GM21360 (cell line): Measurements from ENCODE around the gene TPST2.

Source experiments
- ATAC-seq: cut with Tn5 transposase; IDR thresholded peaks from one replicate; pipeline ENCODE4 v1.9.1; 2021; ENCODE audit warnings: mild to moderate bottlenecking, moderate library complexity; ENCODE audit not compliant: unreplicated experiment

Gene TPST2

DNA sequence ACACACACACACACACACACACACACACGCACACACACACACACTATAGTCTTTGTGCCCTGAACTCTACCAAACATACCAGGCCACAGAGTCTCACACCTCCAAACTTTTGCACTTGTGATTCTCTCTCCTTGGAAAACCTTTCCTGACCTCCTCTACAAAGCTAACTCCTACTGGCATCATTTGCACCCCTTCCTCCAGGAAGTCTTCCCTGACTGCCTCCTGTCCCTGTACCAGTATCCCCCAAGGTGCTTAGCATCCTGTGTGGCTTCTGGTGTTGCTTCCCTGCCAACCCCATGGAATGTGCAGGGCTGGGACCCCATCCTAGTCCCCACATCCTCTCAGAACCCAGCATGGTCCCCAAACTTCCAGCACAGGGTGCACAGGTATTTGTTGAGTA is 8.9 kb downstream of the TPST2 start:
- ATAC-seq = no peak

DNA sequence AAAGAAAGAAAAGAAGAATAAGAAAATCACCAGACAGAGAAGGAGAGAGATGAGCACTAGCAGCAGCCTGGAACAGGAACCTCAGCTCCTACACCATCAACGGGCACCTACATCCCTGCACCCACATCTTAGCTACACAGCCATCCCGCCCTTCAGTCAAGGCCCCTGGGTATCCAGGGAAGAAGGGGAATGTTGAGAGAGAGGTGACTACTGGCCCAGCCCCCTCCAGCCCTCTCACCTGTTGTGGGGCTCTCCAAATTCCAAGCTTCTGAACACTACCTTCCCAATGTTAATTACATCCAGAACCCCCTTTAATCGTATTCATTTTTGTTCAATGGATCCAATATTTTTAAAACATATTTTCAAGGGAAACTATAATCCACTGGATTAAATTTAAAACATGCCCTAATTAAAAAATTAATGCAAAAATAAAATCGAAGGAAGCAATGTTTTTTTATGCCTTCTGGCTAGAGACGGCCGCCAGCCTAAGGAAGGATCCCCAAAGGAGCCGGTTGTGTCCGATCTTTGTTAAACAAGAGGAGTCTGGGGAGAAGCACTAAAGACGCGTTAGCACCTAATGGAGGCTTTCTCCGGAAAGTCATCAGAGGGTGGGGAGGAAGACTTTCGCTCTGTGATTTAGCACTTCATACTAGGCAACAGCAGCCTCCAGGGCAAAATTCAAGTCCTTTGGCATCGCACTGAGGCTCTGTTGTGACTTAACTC is 9.5 kb downstream of the TPST2 start:
- ATAC-seq = no peak

DNA sequence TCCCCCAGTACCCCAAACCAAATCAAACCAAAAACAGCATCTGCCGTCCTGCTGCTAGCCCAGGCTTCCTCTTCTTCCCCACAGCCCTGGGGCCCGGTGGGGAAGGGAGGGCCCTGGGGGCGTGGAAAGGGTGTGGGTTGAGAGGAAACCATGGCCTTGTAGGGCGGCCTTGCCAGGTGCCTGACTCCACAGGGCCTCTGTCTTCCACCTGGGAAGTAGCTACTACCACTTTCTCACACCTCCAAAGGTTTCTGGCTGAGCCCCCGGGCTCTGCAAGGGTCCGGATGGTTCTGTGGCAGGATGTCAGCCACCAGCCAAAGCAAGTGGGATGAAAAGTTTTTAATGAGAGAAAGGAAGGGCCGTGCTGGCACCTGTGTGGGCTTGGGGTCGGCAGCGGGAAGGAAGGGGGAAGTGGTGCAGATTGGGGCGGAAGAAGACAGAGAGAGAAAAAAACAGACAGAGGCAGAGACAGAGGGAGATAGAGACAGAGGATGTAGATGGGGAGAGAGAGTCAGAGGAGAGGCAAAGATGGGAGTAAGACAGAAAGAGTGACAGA is 10.5 kb downstream of the TPST2 start:
- ATAC-seq = no peak

DNA sequence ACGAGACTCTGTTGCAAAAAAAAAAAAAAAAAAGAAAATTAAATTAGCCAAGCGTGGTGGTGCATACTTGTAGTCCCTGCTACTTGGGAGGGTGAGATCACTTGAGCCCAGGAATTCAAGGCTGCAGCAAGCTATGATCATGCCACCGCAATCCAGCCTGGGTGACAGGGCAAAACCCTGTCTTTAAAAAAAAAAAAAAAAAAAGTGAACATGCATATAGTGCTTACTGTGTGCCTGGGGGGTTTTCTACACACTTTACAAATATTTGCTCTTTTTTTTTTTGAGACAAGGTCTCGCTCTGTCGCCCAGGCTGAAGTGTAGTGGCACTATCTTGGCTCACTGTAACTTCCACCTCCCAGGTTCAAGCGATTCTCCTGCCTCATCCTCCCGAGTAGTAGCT is 12.9 kb downstream of the TPST2 start:
- ATAC-seq = no peak

DNA sequence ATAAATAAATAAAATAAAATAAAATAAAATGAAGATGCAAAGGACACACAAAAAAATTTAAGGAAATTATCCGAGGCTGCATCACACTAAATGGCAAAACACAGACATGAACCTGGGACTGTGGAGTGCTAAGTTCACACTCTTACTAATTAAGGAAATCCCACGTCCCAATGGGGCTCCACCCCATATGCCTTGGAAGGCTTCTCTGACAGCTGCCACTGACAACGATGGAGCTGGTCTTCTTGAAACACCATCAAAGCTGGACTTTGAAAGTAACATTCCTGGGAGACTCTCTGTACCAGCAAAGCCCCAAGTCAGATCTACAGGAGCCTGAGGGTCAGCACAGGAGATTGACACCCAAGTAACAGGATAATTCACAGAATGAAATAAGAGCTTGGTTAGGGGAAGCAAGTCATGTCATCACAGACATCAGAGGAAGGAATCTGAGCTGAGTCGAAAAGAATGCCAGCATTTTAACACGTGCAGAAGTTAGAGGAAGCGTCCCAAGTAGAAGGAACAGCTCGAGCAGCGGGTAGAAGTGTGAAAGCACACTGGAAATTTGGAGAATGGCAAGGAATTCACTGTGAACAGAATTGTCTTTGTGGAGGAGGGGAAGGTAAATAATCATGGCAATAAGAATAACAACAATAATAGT is 13.8 kb downstream of the TPST2 start:
- ATAC-seq = no peak

DNA sequence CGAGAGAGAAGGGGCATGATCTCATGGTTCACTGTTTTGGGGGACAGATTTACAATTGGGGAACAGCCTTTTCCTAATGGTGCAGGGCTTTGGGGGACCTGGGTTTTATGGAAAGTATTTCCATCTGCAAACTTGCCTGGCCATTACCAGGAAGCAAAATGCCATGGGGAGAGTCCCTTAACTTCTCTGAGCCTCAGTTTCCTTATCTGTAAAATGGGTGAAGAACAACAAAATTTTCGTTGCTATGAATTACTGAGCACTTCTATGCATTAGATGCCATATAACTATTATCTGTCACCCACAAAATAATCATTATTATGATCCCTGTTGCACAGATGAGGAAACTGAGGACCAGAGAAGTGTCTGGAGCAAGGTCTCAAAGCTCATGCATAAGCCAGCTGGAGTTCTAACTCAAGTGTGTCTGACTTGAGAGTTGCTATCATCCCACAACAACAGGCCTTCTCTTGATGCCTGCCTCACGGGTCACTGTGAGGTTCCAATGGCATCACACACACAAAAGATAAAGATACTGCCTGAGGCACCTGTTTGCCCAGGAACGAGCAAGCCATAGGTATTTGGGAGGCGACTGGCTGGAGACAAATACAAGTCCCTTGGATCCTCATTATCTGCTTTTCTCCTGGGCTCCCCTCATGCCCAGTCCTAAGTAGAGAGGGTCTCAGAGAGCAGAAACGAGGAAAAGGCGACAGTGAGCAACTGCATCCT is 15.8 kb downstream of the TPST2 start:
- ATAC-seq = no peak

DNA sequence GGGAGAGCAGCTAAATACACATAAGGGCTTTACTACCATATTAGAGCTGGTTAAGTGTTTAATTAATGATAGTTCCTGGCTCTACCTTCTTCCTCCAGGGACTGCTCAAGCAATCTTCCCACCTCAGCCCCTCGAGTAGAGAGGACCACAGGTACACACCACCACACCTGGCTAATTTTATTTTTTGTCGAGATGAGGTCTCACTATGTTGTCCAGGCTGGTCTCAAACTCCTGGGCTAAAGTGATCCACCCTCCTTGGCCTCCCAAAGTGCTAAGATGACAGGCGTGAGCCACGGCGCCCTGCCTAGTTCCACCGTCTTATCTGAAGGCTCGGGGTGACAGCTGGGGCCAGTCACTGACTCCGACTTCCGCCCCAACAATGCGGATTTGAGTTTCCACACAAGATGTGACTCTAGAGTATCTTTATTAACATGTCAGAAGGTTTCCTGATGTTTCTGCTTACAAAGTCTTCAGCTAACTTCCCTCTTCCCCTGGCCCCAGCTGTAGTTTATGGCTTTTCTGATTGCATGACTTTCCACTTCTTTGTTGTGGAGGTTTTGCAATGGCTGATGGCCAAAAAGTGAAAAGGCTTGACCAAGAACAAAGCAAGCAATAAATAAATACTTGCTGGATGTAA is 16.8 kb downstream of the TPST2 start:
- no peak for ATAC-seq

DNA sequence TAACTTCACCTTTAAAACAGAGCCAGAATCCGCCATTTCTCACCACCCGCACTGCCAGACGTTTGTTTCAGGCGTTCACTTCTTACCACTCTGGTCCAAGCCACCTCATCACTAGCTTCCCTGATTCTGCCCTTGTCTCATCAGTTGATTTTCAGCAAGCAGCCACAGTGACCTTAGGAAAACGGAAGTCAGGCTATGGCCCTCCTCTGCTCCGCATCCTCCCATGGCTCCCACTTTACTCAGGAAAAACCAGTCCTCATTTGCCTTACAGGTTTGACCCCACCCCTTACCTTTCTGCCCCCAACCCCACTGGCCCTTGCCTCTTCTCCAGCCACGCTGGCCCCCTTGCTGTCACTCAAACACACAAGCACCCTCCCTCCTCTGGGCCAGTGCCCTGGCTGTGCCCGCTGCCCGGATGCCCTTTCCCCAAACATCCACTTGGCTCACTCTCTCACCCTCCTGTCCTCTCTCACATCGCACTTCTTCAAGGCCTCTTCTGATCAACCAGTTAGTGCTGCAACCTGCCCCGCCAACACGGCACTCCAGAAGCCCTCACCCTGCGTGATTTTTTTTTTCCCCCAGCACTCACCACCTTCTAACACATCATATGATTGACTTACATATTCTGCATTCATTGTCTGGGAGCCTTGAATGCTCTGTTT is 18.9 kb downstream of the TPST2 start:
- ATAC-seq = no peak

DNA sequence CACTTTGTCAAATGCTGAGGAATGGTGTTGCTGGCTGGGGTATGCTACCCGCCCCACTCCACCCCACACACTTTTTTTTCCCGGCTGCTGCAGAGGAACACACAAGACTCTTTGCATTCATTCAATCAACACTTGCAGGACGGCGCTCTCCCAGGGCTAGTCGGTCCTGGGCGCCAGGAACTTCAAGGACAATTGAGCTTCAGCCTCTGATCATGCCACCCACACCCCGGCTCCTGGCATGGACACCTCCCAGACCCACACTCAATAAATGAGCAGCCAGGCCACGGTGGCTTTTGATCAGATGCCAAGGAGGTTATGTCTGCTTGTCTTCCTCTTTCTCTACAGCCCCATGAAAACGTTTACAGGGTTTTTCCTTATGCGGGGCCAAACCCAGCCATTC is 19.8 kb downstream of the TPST2 start:
- ATAC-seq = no peak

DNA sequence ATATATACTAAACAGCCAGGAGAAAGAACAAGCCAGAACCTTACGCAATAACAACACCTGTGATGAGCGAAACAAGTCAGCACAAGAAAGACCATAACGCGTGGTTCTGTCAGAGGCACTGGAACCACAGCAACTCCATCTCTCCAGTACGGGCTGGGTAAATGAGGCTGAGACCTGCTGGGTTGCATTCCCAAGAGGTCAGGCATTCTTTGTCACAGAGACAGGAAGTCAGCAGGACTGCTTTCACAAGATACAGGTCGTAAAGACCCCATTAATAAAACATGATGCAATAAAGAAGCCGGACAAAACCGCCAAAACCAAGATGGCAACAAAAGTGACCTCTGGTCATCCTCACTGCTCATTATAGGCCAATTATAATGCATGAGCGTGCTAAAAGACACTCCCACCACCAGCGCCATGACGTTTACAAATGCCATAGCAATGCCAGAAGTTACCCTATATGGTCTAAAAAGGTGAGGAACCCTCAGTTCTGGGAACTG is 21.7 kb downstream of the TPST2 start:
- ATAC-seq = no peak

DNA sequence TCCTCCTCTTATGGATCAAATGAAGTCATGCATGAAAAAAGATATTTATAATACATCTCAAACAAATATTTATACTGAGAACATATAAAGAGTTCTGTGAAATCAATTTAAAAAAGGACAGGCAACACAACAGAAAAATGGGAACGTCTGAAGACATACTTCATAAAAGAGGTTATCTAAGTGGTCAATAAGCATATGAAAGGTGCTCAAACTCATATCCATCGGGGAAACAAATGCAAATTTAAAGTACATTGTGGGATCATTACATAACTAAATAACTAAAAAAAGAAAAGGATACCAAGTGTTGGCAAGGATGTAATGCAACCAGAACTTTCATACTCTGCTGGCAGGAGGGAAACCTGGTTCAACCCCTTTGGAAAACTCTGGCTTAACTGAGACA is 22.3 kb downstream of the TPST2 start:
- ATAC-seq = no peak

DNA sequence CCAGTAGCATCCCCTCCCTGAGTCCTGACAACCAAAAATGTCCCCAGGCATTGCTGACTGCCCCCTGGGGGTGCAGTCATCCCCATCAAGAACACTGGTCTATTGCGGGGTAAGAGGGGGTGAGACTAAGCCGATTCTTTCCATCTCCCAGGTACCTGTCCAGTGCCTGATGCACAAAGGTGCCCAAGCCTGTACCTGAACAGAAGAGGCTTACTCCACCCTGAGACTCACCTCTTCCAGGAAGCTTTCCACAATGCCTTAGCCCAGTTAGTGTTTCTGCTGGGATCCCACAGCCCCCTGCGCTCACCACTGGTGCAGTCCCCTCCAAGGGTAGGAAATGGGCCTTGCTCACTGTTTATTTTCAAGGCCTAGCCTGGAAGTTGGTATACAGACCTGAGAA is 22.9 kb downstream of the TPST2 start:
- ATAC-seq = no peak

DNA sequence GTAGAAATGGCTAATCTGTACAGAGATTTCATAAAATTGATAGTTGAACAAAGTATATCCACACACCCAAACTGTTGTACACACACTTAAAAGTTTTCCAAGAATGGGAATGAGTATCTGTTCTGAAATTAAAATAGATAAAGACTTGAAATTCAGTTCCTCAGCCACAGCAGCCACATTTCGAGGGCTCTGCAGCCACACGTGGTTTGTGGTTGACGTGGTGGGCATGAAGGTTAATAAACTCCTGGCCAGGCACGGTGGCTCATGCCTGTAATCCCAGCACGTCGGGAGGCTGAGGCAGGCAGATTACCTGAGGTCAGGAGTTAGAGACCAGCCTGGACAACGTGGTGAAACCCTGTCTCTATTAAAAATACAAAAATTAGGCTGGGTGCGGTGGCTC is 24.0 kb downstream of the TPST2 start:
- no peak for ATAC-seq

DNA sequence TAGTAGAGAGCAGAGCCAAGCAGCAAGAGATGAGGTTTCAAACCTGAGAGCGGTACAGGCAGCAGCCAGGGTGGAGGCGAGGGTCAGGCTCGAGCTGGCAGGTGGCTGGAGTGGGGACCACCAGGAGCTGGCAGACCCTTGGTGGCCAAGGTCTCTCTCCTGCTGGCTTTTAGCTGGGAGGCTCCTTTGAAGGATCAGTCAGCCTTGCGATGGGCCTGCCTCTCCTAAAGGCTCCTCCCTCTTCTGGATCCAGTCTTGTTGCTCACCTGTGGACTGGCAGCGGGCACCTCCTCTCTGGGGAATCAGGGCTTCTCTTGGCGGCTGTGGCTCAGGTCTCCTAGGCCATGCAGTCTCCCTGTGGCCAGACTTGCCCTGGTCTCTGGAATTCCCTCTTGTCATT is 24.8 kb downstream of the TPST2 start:
- ATAC-seq = no peak

DNA sequence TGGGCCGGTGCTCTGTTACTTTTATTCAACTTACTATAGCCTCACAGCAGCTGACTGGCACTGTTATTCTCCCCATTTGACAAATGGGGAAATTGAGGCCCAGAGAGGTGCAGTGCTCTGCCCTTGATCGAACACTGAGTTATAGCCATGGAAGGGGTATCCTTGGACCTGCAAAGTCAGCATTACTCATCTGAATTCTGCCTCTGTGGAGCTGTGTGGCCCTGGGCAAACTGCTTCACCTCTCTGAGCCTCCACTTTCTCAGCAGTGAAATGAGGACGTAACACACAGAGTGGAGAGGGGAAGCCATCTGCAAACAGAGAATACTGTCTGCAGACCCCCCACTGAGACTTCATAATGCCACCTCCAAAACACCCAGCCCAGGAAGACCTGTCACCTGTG is 25.3 kb downstream of the TPST2 start:
- no peak for ATAC-seq

DNA sequence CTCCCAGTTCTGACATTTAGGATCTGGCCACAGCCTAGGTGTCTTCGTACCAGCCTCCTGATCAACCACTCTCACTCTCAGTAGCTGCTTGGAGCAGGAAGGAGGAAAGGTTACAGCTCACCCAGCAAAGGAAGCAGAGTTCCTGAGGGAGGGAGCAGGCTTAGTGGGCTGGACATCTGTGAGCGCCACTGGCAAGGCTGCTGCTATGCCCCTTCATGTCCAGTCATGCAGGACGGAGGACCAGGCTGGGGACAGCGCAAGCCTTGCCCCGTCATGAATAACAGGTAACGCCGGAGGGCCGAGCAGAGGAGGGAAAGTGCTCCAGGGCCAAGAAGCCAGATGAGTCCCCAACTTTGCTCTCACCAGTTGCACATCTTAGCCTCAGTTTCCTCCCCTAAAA is 25.8 kb downstream of the TPST2 start:
- ATAC-seq = no peak

DNA sequence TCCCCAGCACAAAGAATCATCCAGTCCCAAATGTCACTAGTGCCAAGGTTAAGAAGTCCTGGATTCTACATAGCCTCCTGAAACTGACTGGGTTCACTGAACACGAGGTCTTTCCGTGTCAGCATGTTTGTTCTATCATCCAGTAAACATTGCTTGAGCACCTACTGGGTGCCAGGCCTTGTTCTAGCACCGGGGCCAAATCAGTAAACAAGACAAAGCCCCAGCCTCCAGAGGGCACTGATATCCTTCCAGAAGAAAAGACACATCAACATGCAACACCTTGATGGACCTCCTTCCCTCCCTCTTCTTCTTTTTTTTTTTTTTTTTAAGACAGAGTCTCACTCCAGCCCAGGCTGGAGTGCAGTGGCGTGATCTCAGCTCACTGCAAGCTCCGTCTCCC is 26.9 kb downstream of the TPST2 start:
- no peak for ATAC-seq

DNA sequence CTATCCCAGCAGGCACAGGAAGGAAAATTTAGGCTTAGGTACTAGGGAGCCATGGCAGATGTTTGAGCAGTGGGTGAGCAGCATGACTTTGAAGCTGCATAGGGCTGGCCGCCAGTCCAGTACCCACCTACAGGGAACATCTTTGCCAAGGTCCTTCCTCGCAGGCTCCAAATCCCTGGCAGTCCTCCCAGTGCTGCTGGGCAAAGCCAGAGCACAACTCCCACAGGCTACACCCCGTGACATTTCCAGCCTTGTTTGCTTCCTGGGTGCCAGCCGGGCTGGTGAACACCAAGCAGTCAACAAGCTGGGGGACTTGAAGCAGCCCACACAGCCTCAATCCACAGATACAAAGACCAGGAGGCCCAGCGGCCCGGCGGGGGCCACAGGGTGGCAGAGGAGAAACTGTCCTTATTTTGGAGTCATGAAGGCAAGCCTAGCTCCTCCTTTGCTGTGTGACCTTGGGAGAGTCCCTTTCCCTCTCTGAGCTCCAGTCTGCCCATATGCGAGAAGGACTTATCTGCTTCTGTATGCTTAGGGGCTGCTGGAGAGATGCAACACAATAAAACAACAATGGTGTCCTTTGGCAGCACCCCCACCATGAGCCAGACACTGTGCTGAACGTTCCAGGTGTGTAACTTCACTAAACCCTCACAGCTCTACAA is 28.0 kb downstream of the TPST2 start:
- ATAC-seq = no peak

DNA sequence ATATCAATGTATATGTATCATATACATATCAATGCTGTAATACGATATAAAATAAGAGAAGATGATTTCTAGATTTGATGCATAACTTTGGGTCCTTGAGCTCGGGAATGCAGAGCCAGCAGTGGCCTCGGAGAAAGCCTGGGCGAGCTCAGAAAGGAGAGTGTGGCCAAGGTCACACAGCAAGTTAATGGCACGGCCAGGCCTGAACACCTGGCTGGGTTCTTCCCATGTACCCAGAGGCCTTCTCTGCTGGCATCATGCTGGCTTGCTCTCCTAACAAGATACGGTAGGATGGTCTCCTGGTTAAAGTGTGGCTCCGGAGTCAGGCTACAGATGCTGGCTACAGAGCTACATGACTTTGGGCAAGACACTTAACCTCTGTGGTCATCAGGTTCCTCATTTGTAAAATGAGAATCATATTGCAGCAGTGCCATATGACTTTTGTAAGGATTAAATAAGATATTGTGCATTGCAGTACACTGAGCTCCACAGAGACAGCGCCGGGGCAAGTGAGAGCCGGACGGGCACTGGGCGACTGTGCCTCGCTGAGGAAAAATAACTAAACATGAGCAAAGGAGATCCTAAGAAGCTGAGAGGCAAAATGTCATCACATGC is 29.9 kb downstream of the TPST2 start:
- ATAC-seq = no peak
